ENCODE data around the gene RFX8. TPM values are rescaled to one million over a fixed set of nuclear protein-coding genes. Genes with fewer than 3 reads are reported as not detected.
A peak's percentile ranks its signal among the peaks of the same experiment; 100 is the strongest.

The RFX8 gene
- total and polyA plus RNA-seq, 9 of the 15 experiments (the other 6 are each of a cell fraction or from before 2014, with no cell fraction given) = not detected

- H3K9ac ChIP-seq (ENCODE audit: insufficient read depth in 1 of 2, low read depth in 2 of 2, low read length in 2 of 2) = no peak overlapping the region
- no peak overlapping the region for H3K27ac ChIP-seq (ENCODE audit: extremely low read depth, low read depth, low read length)
- FAIRE-seq (no peak), DNase-seq (ENCODE audit: extremely low read depth in 1 of 4, low spot score in 3 of 4) (no peak), ATAC-seq (no peak)
- no peak overlapping the region for H3K4me3 ChIP-seq
- ChIA-PET POLR2A (interaction anchor here (0.5 kb wide), 1 partner anchor 189 kb away, joined by 4 read pairs; no protein-coding TSS in a partner anchor), CTCF (ENCODE audit: low intra/inter-chr PET ratio) (no interaction called here)
- 1% methylated on average over 8 of the region's 8 CpGs for WGBS (ENCODE audit: insufficient coverage, low coverage, missing lambda C conversion rate)
- in situ Hi-C loops (cut with MboI) = no loop called here
- H2AFZ ChIP-seq (ENCODE audit: low read depth, low read length) = no peak overlapping the region
- no TSS peak for BruUV-seq (replicated peaks)
- no peak overlapping the region for H3K4me2 ChIP-seq (ENCODE audit: insufficient read depth, low read length)
- peaks cover 0 to 9% of the 10 kb centered on the region in 2 experiments; a peak in 2 of 5 replicates for H3K4me1 ChIP-seq (replicated peaks in 1 of 2; ENCODE audit: control insufficient read depth in 2 of 2, insufficient read depth in 2 of 2, low read length in 2 of 2)
- H3K79me2 ChIP-seq (ENCODE audit: control insufficient read depth, insufficient read depth, low read length) = no peaks in the 10 kb centered on the region
- H3K9me1 ChIP-seq (ENCODE audit: control insufficient read depth, insufficient read depth, low read length) = no peaks in the 10 kb centered on the region
- intact Hi-C loops (cut with micrococcal nuclease) = no loop called here
- TF ChIP-seq MYBL2 (IDR thresholded peaks at IDR 0.05; ENCODE audit: low read depth) (no peak), MYBL2 (CRISPR knock-in tag; IDR thresholded peaks at IDR 0.05; ENCODE audit: borderline replicate concordance) (no peak), TAF15 (IDR thresholded peaks at IDR 0.05; ENCODE audit: low read depth, low read length) (no peak), SRSF1 (IDR thresholded peaks at IDR 0.05; ENCODE audit: low read depth, low read length) (no peak), FOXA3 (CRISPR knock-in tag; conservative IDR thresholded peaks at IDR 0.05 in 1 of 2, IDR thresholded peaks at IDR 0.05 in 1 of 2) (no peak), HNRNPK (IDR thresholded peaks at IDR 0.05; ENCODE audit: low read depth, low read length, poor library complexity, severe bottlenecking) (no peak), ATF3 (IDR thresholded peaks at IDR 0.05) (peak; percentile 45), ATF3 (CRISPR knock-in tag; conservative IDR thresholded peaks at IDR 0.05) (no peak), TRIM24 (IDR thresholded peaks at IDR 0.05) (no peak), ATF7 (IDR thresholded peaks at IDR 0.05) (peak; percentile 53; the same call in 1 of the 2 replicates), IRF1 (CRISPR knock-in tag; IDR thresholded peaks at IDR 0.05; ENCODE audit: borderline replicate concordance) (no peak)
- no peaks in the 10 kb centered on the region for H3K9me3 ChIP-seq (replicated peaks; ENCODE audit: control insufficient read depth, insufficient read depth, low read depth, low read length)
- H3K36me3 ChIP-seq (ENCODE audit: control insufficient read depth, insufficient read depth, low read length) = no peaks in the 10 kb centered on the region
- H3K27me3 ChIP-seq (ENCODE audit: control insufficient read depth in 2 of 2, insufficient read depth in 2 of 2, low read length in 2 of 2) = peaks cover 29 to 58% of the 10 kb centered on the region in 2 experiments; a peak in 4 of 5 replicates
- H4K20me1 ChIP-seq (replicated peaks; ENCODE audit: control insufficient read depth, insufficient read depth, low read length) = no peaks in the 10 kb centered on the region
Measured at GRCh38 chr2:101476605-101477208, 1.8 kb upstream of the RFX8 start.

Measured in K562 (cell line).